Skeletal muscle tissue (tissue), 4 donors: Measurements from ENCODE around the gene XPR1. TPM values are rescaled to one million over a fixed set of nuclear protein-coding genes. Genes with fewer than 3 reads are reported as not detected.
"Not testable (repeated sequence)": the region's sequence is repeated elsewhere in the genome, so short reads cannot be mapped to it uniquely, and the experiment has no call there.

Experiments
- H3K27ac ChIP-seq: one replicate; pipeline ENCODE4 v1.7.0; 2013; ENCODE audit warnings: mild to moderate bottlenecking, low read depth, low read length, inconsistent platforms
- H3K27me3 ChIP-seq, 3 donors: one replicate each; pipeline ENCODE4 v1.7.0; 2013; ENCODE audit warnings: low read length in 3 of 3; ENCODE audit not compliant: control insufficient read depth in 3 of 3, insufficient read depth in 3 of 3
- H3K36me3 ChIP-seq, 3 donors: one replicate each; pipeline ENCODE4 v1.7.0; 2013; ENCODE audit warnings: low read length in 3 of 3; ENCODE audit not compliant: control insufficient read depth in 3 of 3, insufficient read depth in 3 of 3
- H3K4me1 ChIP-seq, 3 donors: one replicate each; pipeline ENCODE4 v1.7.0; 2013; ENCODE audit warnings: low read length in 3 of 3, mild to moderate bottlenecking in 3 of 3; ENCODE audit not compliant: control insufficient read depth in 3 of 3, insufficient read depth in 3 of 3
- H3K4me3 ChIP-seq, 3 donors: one replicate each; pipeline ENCODE4 v1.7.0; 2013; ENCODE audit warnings: low read length in 3 of 3
- H3K9ac ChIP-seq, 3 donors: one replicate each; pipeline ENCODE4 v1.7.0; 2013; ENCODE audit warnings: low read length in 3 of 3, mild to moderate bottlenecking in 3 of 3, moderate library complexity in 2 of 3, low read depth in 1 of 3
- H3K9me3 ChIP-seq, 3 donors: one replicate each; pipeline ENCODE4 v1.7.0; 2013; ENCODE audit warnings: low read length in 3 of 3; ENCODE audit not compliant: control insufficient read depth in 3 of 3
- total RNA-seq: library from RNA; depleted of rRNA; stranded (reverse); fragments of >200 nt; gene quantifications from one replicate; pipeline ENCODE4 v1.2.3, GENCODE V29; 2014
- donor health status: Osteomylitis.

The XPR1 gene
- total RNA-seq, 1 donor from 2014 or later = 13.0 TPM

- Histone ChIP-seq H3K9ac (no peak overlapping the region), H3K4me3 (no peak overlapping the region), H3K4me1 (no peaks in the 10 kb centered on the region), H3K27me3 (no peaks in the 10 kb centered on the region), H3K27ac (no peak overlapping the region), H3K9me3 (no peaks in the 10 kb centered on the region), H3K36me3 (peaks cover 0 to 7% (median 3%) of the 10 kb centered on the region in 3 donors)
Observed at GRCh38 chr1:180805316-180805715, 173.5 kb downstream of the XPR1 start.

- Histone ChIP-seq H3K9ac (no peak overlapping the region), H3K9me3 (no peaks in the 10 kb centered on the region), H3K4me1 (no peaks in the 10 kb centered on the region), H3K36me3 (peaks cover 0 to 6% (median 2%) of the 10 kb centered on the region in 3 donors), H3K4me3 (no peak overlapping the region), H3K27ac (no peak overlapping the region), H3K27me3 (no peaks in the 10 kb centered on the region)
Observed at GRCh38 chr1:180811298-180811697, 179.5 kb downstream of the XPR1 start.

GRCh38 chr1:180811886-180812285, 180.1 kb downstream of the XPR1 start:
- no peak overlapping the region for H3K27ac ChIP-seq
- no peaks in the 10 kb centered on the region for H3K27me3 ChIP-seq
- no peaks in the 10 kb centered on the region for H3K9me3 ChIP-seq
- no peak overlapping the region for H3K9ac ChIP-seq
- no peaks in the 10 kb centered on the region for H3K4me1 ChIP-seq
- H3K4me3 ChIP-seq = no peak overlapping the region
- H3K36me3 ChIP-seq = peaks cover 0 to 4% (median 2%) of the 10 kb centered on the region in 3 donors

- Histone ChIP-seq H3K9me3 (no peaks in the 10 kb centered on the region), H3K4me3 (no peak overlapping the region), H3K36me3 (peaks cover 0 to 4% (median 2%) of the 10 kb centered on the region in 3 donors), H3K27me3 (no peaks in the 10 kb centered on the region), H3K9ac (no peak overlapping the region), H3K27ac (no peak overlapping the region), H3K4me1 (no peaks in the 10 kb centered on the region)
Observed at GRCh38 chr1:180814258-180814657, 182.4 kb downstream of the XPR1 start.

- Histone ChIP-seq H3K4me1 (no peaks in the 10 kb centered on the region), H3K9me3 (no peaks in the 10 kb centered on the region), H3K27me3 (no peaks in the 10 kb centered on the region), H3K9ac (no peak overlapping the region), H3K4me3 (no peak overlapping the region), H3K27ac (no peak overlapping the region), H3K36me3 (peaks cover 0 to 4% (median 2%) of the 10 kb centered on the region in 3 donors)
Observed at GRCh38 chr1:180815188-180815587, 183.4 kb downstream of the XPR1 start.

- no peak overlapping the region for H3K4me3 ChIP-seq
- H3K9me3 ChIP-seq = no peaks in the 10 kb centered on the region
- H3K27ac ChIP-seq = no peak overlapping the region
- H3K27me3 ChIP-seq = no peaks in the 10 kb centered on the region
- peaks cover 0 to 4% (median 2%) of the 10 kb centered on the region in 3 donors for H3K36me3 ChIP-seq
- no peaks in the 10 kb centered on the region for H3K4me1 ChIP-seq
- H3K9ac ChIP-seq = no peak overlapping the region
Observed at GRCh38 chr1:180816132-180816531, 184.3 kb downstream of the XPR1 start.

GRCh38 chr1:180821970-180822369, 190.1 kb downstream of the XPR1 start:
- no peak overlapping the region for H3K27ac ChIP-seq

GRCh38 chr1:180831507-180831906, 199.7 kb downstream of the XPR1 start:
- H3K27me3 ChIP-seq = not testable (repeated sequence)
- peaks cover 0 to 16% (median 0%) of the 10 kb centered on the region in 3 donors for H3K36me3 ChIP-seq

More at GRCh38 chr1:180821970-180822369, 190.1 kb downstream of the XPR1 start:
- Histone ChIP-seq H3K9ac (no peak overlapping the region), H3K4me1 (no peaks in the 10 kb centered on the region), H3K4me3 (no peak overlapping the region), H3K27me3 (no peaks in the 10 kb centered on the region), H3K9me3 (no peaks in the 10 kb centered on the region), H3K36me3 (peaks cover 0 to 7% (median 0%) of the 10 kb centered on the region in 3 donors)

GRCh38 chr1:180833180-180833579, 201.4 kb downstream of the XPR1 start:
- peaks cover 0 to 17% (median 0%) of the 10 kb centered on the region in 3 donors for H3K36me3 ChIP-seq
- not testable (repeated sequence) for H3K27me3 ChIP-seq, H3K4me1 ChIP-seq, H3K9ac ChIP-seq, H3K4me3 ChIP-seq, H3K9me3 ChIP-seq, H3K27ac ChIP-seq

More at GRCh38 chr1:180831507-180831906, 199.7 kb downstream of the XPR1 start:
- not testable (repeated sequence) for H3K9ac ChIP-seq, H3K9me3 ChIP-seq, H3K4me1 ChIP-seq, H3K4me3 ChIP-seq, H3K27ac ChIP-seq

GRCh38 chr1:180836449-180836848, 204.6 kb downstream of the XPR1 start:
- Histone ChIP-seq H3K4me3 (no peak overlapping the region), H3K27ac (no peak overlapping the region), H3K9me3 (no peaks in the 10 kb centered on the region), H3K27me3 (no peaks in the 10 kb centered on the region), H3K4me1 (no peaks in the 10 kb centered on the region), H3K36me3 (peaks cover 0 to 11% (median 0%) of the 10 kb centered on the region in 3 donors), H3K9ac (no peak overlapping the region)
